HepG2 (cell line): ENCODE measurements around the gene C1orf35. TPM values are rescaled to one million over a fixed set of nuclear protein-coding genes. Genes with fewer than 3 reads are reported as not detected.
A peak's percentile ranks its signal among the peaks of the same experiment; 100 is the strongest.

Experiments
- BCLAF1 ChIP-seq: fragments of 450-650 bp; IDR thresholded peaks from 2 replicates; pipeline ENCODE4 v1.6.1; 2017; ENCODE audit warnings: mild to moderate bottlenecking
- CREB3 ChIP-seq: sonication (generic); formaldehyde crosslinking; IDR thresholded peaks from 2 replicates; pipeline ENCODE4 v1.5.0; 2020; ENCODE audit warnings: missing genetic modification reagents
- DNMT3B ChIP-seq: conservative IDR thresholded peaks from 2 replicates; pipeline ENCODE4 v1.6.1; 2016; ENCODE audit warnings: missing biosample characterization, control low read depth
- HDAC1 ChIP-seq: sonication (generic); formaldehyde crosslinking; IDR thresholded peaks from 2 replicates; pipeline ENCODE4 v1.5.1; 2020; ENCODE audit warnings: mild to moderate bottlenecking, missing genetic modification reagents
- MED13 ChIP-seq: sonication (generic); formaldehyde crosslinking; IDR thresholded peaks from 2 replicates; pipeline ENCODE4 v1.5.0; 2020; ENCODE audit warnings: missing genetic modification reagents
- MED8 ChIP-seq: sonication (generic); formaldehyde crosslinking; IDR thresholded peaks from 2 replicates; pipeline ENCODE4 v1.8.1; 2023; ENCODE audit warnings: mild to moderate bottlenecking, missing genetic modification reagents; ENCODE audit not compliant: insufficient replicate concordance
- NFYC ChIP-seq: IDR thresholded peaks from 2 replicates; pipeline ENCODE4 v1.6.1; 2016; ENCODE audit warnings: missing genetic modification reagents, missing compliant biosample characterization
- PRDM15 ChIP-seq: sonication (generic); formaldehyde crosslinking; IDR thresholded peaks from 2 replicates; pipeline ENCODE4 v1.4.0; 2020; ENCODE audit warnings: missing genetic modification reagents
- SRF ChIP-seq: IDR thresholded peaks from 2 replicates; pipeline ENCODE4 v1.6.1; 2011; ENCODE audit warnings: mild to moderate bottlenecking, low read depth, low read length, moderate library complexity
- TP53 ChIP-seq: sonication (generic); formaldehyde crosslinking; conservative IDR thresholded peaks from 2 replicates; pipeline ENCODE4 v1.4.0; 2020; ENCODE audit warnings: missing genetic modification reagents
- ZNF615 ChIP-seq: sonication (generic); formaldehyde crosslinking; IDR thresholded peaks from 2 replicates; pipeline ENCODE4 v1.5.0; 2020; ENCODE audit warnings: mild to moderate bottlenecking, missing genetic modification reagents, borderline replicate concordance
- ZNF703 ChIP-seq: sonication (generic); formaldehyde crosslinking; IDR thresholded peaks from 2 replicates; pipeline ENCODE4 v1.5.1; 2020; ENCODE audit warnings: missing genetic modification reagents, mild to moderate bottlenecking, moderate library complexity, borderline replicate concordance
- ZNF800 ChIP-seq: sonication (generic); formaldehyde crosslinking; IDR thresholded peaks from 2 replicates; pipeline ENCODE4 v1.4.0; 2020; ENCODE audit warnings: missing genetic modification reagents
- ZSCAN30 ChIP-seq: sonication (generic); formaldehyde crosslinking; IDR thresholded peaks from 2 replicates; pipeline ENCODE4 v1.5.0; 2020; ENCODE audit warnings: mild to moderate bottlenecking, missing genetic modification reagents
- polyA plus RNA-seq, 8 experiments: library from polyadenylated mRNA; depleted of rRNA in 3 of 8; stranded (reverse) in 7 of 8; unstranded in 1 of 8; fragments of >200 nt; fragmentation: Illumina TruSeq in 4 of 8; extraction: Trizol in 4 of 8; gene quantifications; 2 replicates each; pipeline versions ENCODE4 v1.2.1 to v1.2.3, GENCODE V29; 2011 to 2016; ENCODE audit warnings: low read depth in 4 of 8, missing spikeins in 1 of 8, mixed read lengths in 1 of 8; ENCODE audit not compliant: insufficient read depth in 1 of 8
- total RNA-seq, 5 experiments: library from RNA; depleted of rRNA; stranded (reverse); fragments of >200 nt; fragmentation: Illumina TruSeq; extraction: Trizol; gene quantifications; 2 replicates each; pipeline ENCODE4 v1.2.3, GENCODE V29; 2016; ENCODE audit warnings: low read depth in 1 of 5

C1orf35 gene
- total and polyA plus RNA-seq, 2 of the 13 experiments (the other 11 are each of a cell fraction or from before 2014, with no cell fraction given), result 8.1 to 19.3 TPM

- TF ChIP-seq ZNF800 (CRISPR knock-in tag), result no peak
- TF ChIP-seq ZSCAN30 (CRISPR knock-in tag), result 0 out of 2 replicates have a peak, but pooled peaks have one; percentile 19
- TF ChIP-seq ZNF615 (CRISPR knock-in tag), result no peak
- peak; percentile 74; the same call in 1 of the 2 replicates for TF ChIP-seq SRF
- TF ChIP-seq MED8, result peak; percentile 71
- TF ChIP-seq NFYC, result peak; percentile 66
- TF ChIP-seq PRDM15 (CRISPR knock-in tag), result 0 out of 2 replicates have a peak, but pooled peaks have one; percentile 11
- TF ChIP-seq ZNF703 (CRISPR knock-in tag), result no peak
- TF ChIP-seq DNMT3B (CRISPR knock-in tag), result no peak
- no peak for TF ChIP-seq TP53 (CRISPR knock-in tag)
- peak; percentile 98 for TF ChIP-seq HDAC1 (CRISPR knock-in tag)
- peak; percentile 78 for TF ChIP-seq MED13 (CRISPR knock-in tag)
- TF ChIP-seq BCLAF1, result no peak
- no peak; the same call in 1 of the 2 replicates for TF ChIP-seq CREB3 (CRISPR knock-in tag)
Measured at GRCh38 chr1:228109073-228109961, 6.2 kb upstream of the C1orf35 start, which contains the start of gene MRPL55 (continued).
